A549 (cell line): ENCODE data around the gene AKAP6. TPM values are rescaled to one million over a fixed set of nuclear protein-coding genes. Genes with fewer than 3 reads are reported as not detected.

Experiments
- ATAC-seq, 2 experiments: fragments of 200-7000 bp in 1 of 2; fragments of >200 bp in 1 of 2; cut with Nextera tagmentation in 1 of 2; cut with Tn5 transposase in 1 of 2; 3 replicates each; pipeline versions ENCODE4 v1.8.0 to v1.9.1; 2018 to 2020; ENCODE audit warnings: mild to moderate bottlenecking in 1 of 2, moderate library complexity in 1 of 2
- CTCF ChIA-PET: fragments of 300-600 bp; sonication (Branson Sonifier 250); formaldehyde crosslinking; extraction: SDS; loops from one replicate; lab custom pipeline; 2021; ENCODE audit warnings: antibody characterized with exemption, inconsistent platforms; lab: Yijun Ruan, JAX
- POLR2A ChIA-PET: fragments of 350-600 bp; formaldehyde crosslinking; extraction: SDS; loops from one replicate; lab custom pipeline; 2021; ENCODE audit warnings: antibody characterized with exemption, inconsistent platforms; lab: Yijun Ruan, JAX
- DNase-seq, 2 experiments: peaks; one replicate each; pipeline versions ENCODE4 v3.0.0 to v3.0.0-alpha.2; 2011 to 2016; ENCODE audit warnings: low read depth in 1 of 2, low spot score in 1 of 2
- FAIRE-seq: peaks from 2 replicates; lab custom pipeline; 2011; peaks lifted over from hg19 to GRCh38; lab: Jason Lieb, UNC
- H3K27ac ChIP-seq, 2 experiments: fragments of >200 bp; sonication (Bioruptor Twin); formaldehyde crosslinking; 3 replicates each; pipeline ENCODE4 v1.5.1; 2016 to 2017
- H3K4me1 ChIP-seq: fragments of >200 bp; sonication (Bioruptor Twin); formaldehyde crosslinking; 3 replicates; pipeline ENCODE4 v1.6.1; 2016
- H3K4me2 ChIP-seq: fragments of >200 bp; sonication (Bioruptor Twin); formaldehyde crosslinking; 3 replicates; pipeline ENCODE4 v1.6.1; 2016
- H3K4me3 ChIP-seq: fragments of >200 bp; sonication (Bioruptor Twin); formaldehyde crosslinking; 3 replicates; pipeline ENCODE4 v1.5.1; 2016
- H3K9me3 ChIP-seq: fragments of >200 bp; sonication (Bioruptor Twin); formaldehyde crosslinking; 3 replicates; pipeline ENCODE4 v1.6.1; 2016
- EHF ChIP-seq: fragments of 250-450 bp; sonication (Bioruptor Pico); IDR thresholded peaks from 2 replicates; pipeline ENCODE4 v1.5.0; 2020; ENCODE audit warnings: mild to moderate bottlenecking
- EP300 ChIP-seq, 2 experiments: fragments of >200 bp; sonication (Bioruptor Twin); formaldehyde crosslinking; IDR thresholded peaks; 2 replicates in 1 of 2; 3 replicates in 1 of 2; pipeline ENCODE4 v1.6.1; 2016 to 2017
- GATA3 ChIP-seq: IDR thresholded peaks from 2 replicates; pipeline ENCODE4 v1.6.1; 2012; ENCODE audit warnings: borderline replicate concordance
- HOXA7 ChIP-seq: fragments of 250-450 bp; sonication (Bioruptor Pico); IDR thresholded peaks from 2 replicates; pipeline ENCODE4 v1.5.0; 2020; ENCODE audit warnings: mild to moderate bottlenecking, moderate library complexity
- HOXB13 ChIP-seq: fragments of 250-450 bp; sonication (Bioruptor Pico); IDR thresholded peaks from 2 replicates; pipeline ENCODE4 v1.5.0; 2020; ENCODE audit warnings: low read depth, mild to moderate bottlenecking, moderate library complexity
- JUNB ChIP-seq: fragments of >200 bp; sonication (Bioruptor Twin); formaldehyde crosslinking; IDR thresholded peaks from 2 replicates; pipeline ENCODE4 v1.6.1; 2016
- MYC ChIP-seq: IDR thresholded peaks from 2 replicates; pipeline ENCODE4 v1.6.1; 2012; ENCODE audit warnings: mild to moderate bottlenecking, inconsistent platforms, low read length, improper control_type of control experiment, borderline replicate concordance
- RAD21 ChIP-seq, 2 experiments: fragments of >200 bp in 1 of 2; sonication (Bioruptor Twin) in 1 of 2; formaldehyde crosslinking in 1 of 2; IDR thresholded peaks in 1 of 2; conservative IDR thresholded peaks in 1 of 2; 2 replicates in 1 of 2; 3 replicates in 1 of 2; pipeline ENCODE4 v1.6.1; 2012 to 2018; ENCODE audit warnings: inconsistent platforms in 1 of 2
- ZC3H11A ChIP-seq: fragments of 450-650 bp; IDR thresholded peaks from 2 replicates; pipeline ENCODE4 v1.6.1; 2014; ENCODE audit warnings: antibody characterized with exemption, mild to moderate bottlenecking
- ZSCAN20 ChIP-seq: fragments of 250-450 bp; sonication (Bioruptor Pico); IDR thresholded peaks from 2 replicates; pipeline ENCODE4 v1.8.0; 2022; ENCODE audit warnings: mild to moderate bottlenecking, moderate library complexity
- WGBS: methylation state at CpG from one replicate; pipeline ENCODE4 v1.1.6; 2017; ENCODE audit errors: missing lambda C conversion rate; 5-methylcytosine and 5-hydroxymethylcytosine counted together
- polyA plus RNA-seq, 4 experiments: library from polyadenylated mRNA; depleted of rRNA in 3 of 4; stranded (reverse); fragments of >200 nt; fragmentation: RNase III in 1 of 4; extraction: RNeasy Plus Mini Kit Qiagen cat#74134 plus additional on column Dnase treatment in 1 of 4; gene quantifications; 2 replicates in 3 of 4; 3 replicates in 1 of 4; pipeline ENCODE4 v1.2.3, GENCODE V29; 2011 to 2017
- TF ChIP-seq, protein P1 (sequence below): fragments of 250-450 bp; sonication (Bioruptor Pico); IDR thresholded peaks from 2 replicates; pipeline ENCODE4 v1.5.0; 2021; ENCODE audit warnings: mild to moderate bottlenecking, moderate library complexity, borderline replicate concordance
- TF ChIP-seq, protein P2 (sequence below): IDR thresholded peaks from 2 replicates; pipeline ENCODE4 v1.6.1; 2012; ENCODE audit warnings: low read depth, borderline replicate concordance
- TF ChIP-seq, protein P3 (sequence below): fragments of >200 bp; sonication (Bioruptor Twin); formaldehyde crosslinking; IDR thresholded peaks from 3 replicates; pipeline ENCODE4 v1.5.1; 2016

AKAP6 gene
- polyA plus RNA-seq, 2 of the 4 experiments (the other 2 are of a cell fraction), result 0.27 to 1.9 TPM

- peak overlapping the region; percentile 42 for H3K4me2 ChIP-seq
- H3K27ac ChIP-seq, result peak overlapping the region; percentile 12 to 59; a peak in 5 of 6 replicates
- DNase-seq, result peak in 1 of 2 experiments; percentile 60
- ChIA-PET POLR2A (no interaction called here), CTCF (interaction anchor here (0.6 to 0.7 kb wide), 2 partner anchors 39 to 942 kb away, joined by 3 to 4 read pairs; no protein-coding TSS in a partner anchor)
- peak; percentile 62 to 83 for ATAC-seq
- peak; percentile 7 for FAIRE-seq
- no peak overlapping the region for H3K4me3 ChIP-seq
- H3K4me1 ChIP-seq, result peaks cover 16% of the 10 kb centered on the region; the same call in 2 of the 3 replicates
- TF ChIP-seq EP300 (IDR thresholded peaks at IDR 0.05) (peak in 1 of 2 experiments; percentile 24; a peak in 1 of 5 replicates), RAD21 (conservative IDR thresholded peaks at IDR 0.05 in 1 of 2, IDR thresholded peaks at IDR 0.05 in 1 of 2) (no peak), JUNB (peak; percentile 30; the same call in 1 of the 2 replicates), GATA3 (peak; percentile 47; the same call in 1 of the 2 replicates)
- no peaks in the 10 kb centered on the region for H3K9me3 ChIP-seq
Measured at GRCh38 chr14:32397861-32398640, 69.0 kb downstream of the AKAP6 start.

- POLR2A ChIA-PET, result no interaction called here
- H3K4me3 ChIP-seq, result no peak overlapping the region
Measured at GRCh38 chr14:32399920-32400319, 70.8 kb downstream of the AKAP6 start.

GRCh38 chr14:32400480-32400879, 71.4 kb downstream of the AKAP6 start:
- Histone ChIP-seq H3K4me3 (no peak overlapping the region), H3K9me3 (no peaks in the 10 kb centered on the region), H3K4me1 (peaks cover 20% of the 10 kb centered on the region; the same call in 2 of the 3 replicates), H3K4me2 (no peak overlapping the region), H3K27ac (no peak overlapping the region)
- WGBS, result 91% methylated on average over 1 of the region's 1 CpG
- FAIRE-seq (no peak), DNase-seq (no peak), ATAC-seq (no peak)
- TF ChIP-seq ZC3H11A (no peak), EHF (CRISPR knock-in tag) (no peak)
- ChIA-PET CTCF (interaction anchor here (0.9 kb wide), 1 partner anchor 87 kb away, joined by 3 read pairs; no protein-coding TSS in a partner anchor), POLR2A (no interaction called here)

More at GRCh38 chr14:32399920-32400319, 70.8 kb downstream of the AKAP6 start:
- Histone ChIP-seq H3K4me2 (no peak overlapping the region), H3K4me1 (peaks cover 19% of the 10 kb centered on the region; the same call in 2 of the 3 replicates), H3K9me3 (no peaks in the 10 kb centered on the region)
- 73% methylated on average over 1 of the region's 1 CpG for WGBS
- no peak for FAIRE-seq
- TF ChIP-seq MYC (no peak), HOXB13 (CRISPR knock-in tag) (no peak), ZSCAN20 (CRISPR knock-in tag) (no peak), HOXA7 (CRISPR knock-in tag) (no peak), RAD21 (conservative IDR thresholded peaks at IDR 0.05 in 1 of 2, IDR thresholded peaks at IDR 0.05 in 1 of 2) (no peak)
- TF ChIP-seq, protein P1, sequence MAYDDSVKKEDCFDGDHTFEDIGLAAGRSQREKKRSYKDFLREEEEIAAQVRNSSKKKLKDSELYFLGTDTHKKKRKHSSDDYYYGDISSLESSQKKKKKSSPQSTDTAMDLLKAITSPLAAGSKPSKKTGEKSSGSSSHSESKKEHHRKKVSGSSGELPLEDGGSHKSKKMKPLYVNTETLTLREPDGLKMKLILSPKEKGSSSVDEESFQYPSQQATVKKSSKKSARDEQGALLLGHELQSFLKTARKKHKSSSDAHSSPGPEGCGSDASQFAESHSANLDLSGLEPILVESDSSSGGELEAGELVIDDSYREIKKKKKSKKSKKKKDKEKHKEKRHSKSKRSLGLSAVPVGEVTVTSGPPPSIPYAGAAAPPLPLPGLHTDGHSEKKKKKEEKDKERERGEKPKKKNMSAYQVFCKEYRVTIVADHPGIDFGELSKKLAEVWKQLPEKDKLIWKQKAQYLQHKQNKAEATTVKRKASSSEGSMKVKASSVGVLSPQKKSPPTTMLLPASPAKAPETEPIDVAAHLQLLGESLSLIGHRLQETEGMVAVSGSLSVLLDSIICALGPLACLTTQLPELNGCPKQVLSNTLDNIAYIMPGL (CRISPR knock-in tag), result no peak
- TF ChIP-seq, protein P2, sequence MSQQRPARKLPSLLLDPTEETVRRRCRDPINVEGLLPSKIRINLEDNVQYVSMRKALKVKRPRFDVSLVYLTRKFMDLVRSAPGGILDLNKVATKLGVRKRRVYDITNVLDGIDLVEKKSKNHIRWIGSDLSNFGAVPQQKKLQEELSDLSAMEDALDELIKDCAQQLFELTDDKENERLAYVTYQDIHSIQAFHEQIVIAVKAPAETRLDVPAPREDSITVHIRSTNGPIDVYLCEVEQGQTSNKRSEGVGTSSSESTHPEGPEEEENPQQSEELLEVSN, result no peak
- TF ChIP-seq, protein P3, sequence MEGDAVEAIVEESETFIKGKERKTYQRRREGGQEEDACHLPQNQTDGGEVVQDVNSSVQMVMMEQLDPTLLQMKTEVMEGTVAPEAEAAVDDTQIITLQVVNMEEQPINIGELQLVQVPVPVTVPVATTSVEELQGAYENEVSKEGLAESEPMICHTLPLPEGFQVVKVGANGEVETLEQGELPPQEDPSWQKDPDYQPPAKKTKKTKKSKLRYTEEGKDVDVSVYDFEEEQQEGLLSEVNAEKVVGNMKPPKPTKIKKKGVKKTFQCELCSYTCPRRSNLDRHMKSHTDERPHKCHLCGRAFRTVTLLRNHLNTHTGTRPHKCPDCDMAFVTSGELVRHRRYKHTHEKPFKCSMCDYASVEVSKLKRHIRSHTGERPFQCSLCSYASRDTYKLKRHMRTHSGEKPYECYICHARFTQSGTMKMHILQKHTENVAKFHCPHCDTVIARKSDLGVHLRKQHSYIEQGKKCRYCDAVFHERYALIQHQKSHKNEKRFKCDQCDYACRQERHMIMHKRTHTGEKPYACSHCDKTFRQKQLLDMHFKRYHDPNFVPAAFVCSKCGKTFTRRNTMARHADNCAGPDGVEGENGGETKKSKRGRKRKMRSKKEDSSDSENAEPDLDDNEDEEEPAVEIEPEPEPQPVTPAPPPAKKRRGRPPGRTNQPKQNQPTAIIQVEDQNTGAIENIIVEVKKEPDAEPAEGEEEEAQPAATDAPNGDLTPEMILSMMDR, result no peak
- TF ChIP-seq, all 56 proteins: peak for 0
- DNase-seq (no peak), ATAC-seq (no peak)
- CTCF ChIA-PET, result no interaction called here
- no peak overlapping the region for H3K27ac ChIP-seq
